HFFc6 (cell line): Measurements from ENCODE around the gene DGCR2. TPM values are rescaled to one million over a fixed set of nuclear protein-coding genes. Genes with fewer than 3 reads are reported as not detected.

ENCODE experiments used
- DNase-seq: peaks from one replicate; pipeline ENCODE4 v3.0.0-alpha.2; 2018
- H3K27ac Mint-ChIP-seq: 2 replicates; pipeline ENCODE4 v1.8.0; 2020; ENCODE audit warnings: mild to moderate bottlenecking, mixed read lengths
- H3K27me3 Mint-ChIP-seq: 2 replicates; pipeline ENCODE4 v1.8.0; 2021; ENCODE audit warnings: mild to moderate bottlenecking, moderate library complexity, mixed read lengths; ENCODE audit not compliant: insufficient read depth
- H3K36me3 Mint-ChIP-seq: 2 replicates; pipeline ENCODE4 v1.8.0; 2021; ENCODE audit warnings: low read depth, mixed read lengths
- H3K4me1 Mint-ChIP-seq: 2 replicates; pipeline ENCODE4 v1.8.0; 2020; ENCODE audit warnings: low read depth, mixed read lengths
- H3K4me3 Mint-ChIP-seq: 2 replicates; pipeline ENCODE4 v1.8.0; 2020; ENCODE audit warnings: mild to moderate bottlenecking, moderate library complexity, mixed read lengths
- H3K9me3 Mint-ChIP-seq: 2 replicates; pipeline ENCODE4 v1.8.0; 2020; ENCODE audit warnings: mild to moderate bottlenecking, mixed read lengths
- CTCF ChIP-seq: fragments of 200-600 bp; sonication (generic); IDR thresholded peaks from 2 replicates; pipeline ENCODE4 v1.5.0; 2021; ENCODE audit warnings: antibody characterized with exemption, mild to moderate bottlenecking
- total RNA-seq, 6 experiments: library from RNA; stranded (reverse); fragmentation: NEBNext Ultra II Directional; extraction: Animal tissue kit (Norgen Biotek cat#: 25700); gene quantifications; 2 replicates in 1 of 6; 3 replicates in 5 of 6; pipeline ENCODE4 v1.2.3, GENCODE V29; 2021

The DGCR2 gene
- total RNA-seq, 6 experiments from 2014 or later = 46.1 to 57.9 (median 53.7) TPM

- no peak for DNase-seq
- Mint-ChIP-seq H3K27ac (no peak overlapping the region), H3K9me3 (no peaks in the 10 kb centered on the region), H3K4me3 (no peak overlapping the region), H3K36me3 (peaks cover 21% of the 10 kb centered on the region), H3K27me3 (peaks cover 2% of the 10 kb centered on the region), H3K4me1 (no peaks in the 10 kb centered on the region)
- TF ChIP-seq CTCF = no peak
Measured at GRCh38 chr22:19132153-19132552, 9.9 kb upstream of the DGCR2 start.

- Mint-ChIP-seq H3K27ac (no peak overlapping the region), H3K36me3 (peaks cover 19% of the 10 kb centered on the region), H3K9me3 (no peaks in the 10 kb centered on the region), H3K4me1 (no peaks in the 10 kb centered on the region), H3K4me3 (no peak overlapping the region), H3K27me3 (peaks cover 2% of the 10 kb centered on the region)
- DNase-seq = no peak
- TF ChIP-seq CTCF = no peak
Measured at GRCh38 chr22:19131685-19132015, 9.4 kb upstream of the DGCR2 start.

- no peak for DNase-seq
- H3K36me3 Mint-ChIP-seq = peaks cover 17% of the 10 kb centered on the region
- no peak for TF ChIP-seq CTCF
- H3K9me3 Mint-ChIP-seq = no peaks in the 10 kb centered on the region
- no peak within 1 kb of the TSS for H3K27ac Mint-ChIP-seq
- no peak within 1 kb of the TSS for H3K4me3 Mint-ChIP-seq
- no peaks in the 10 kb centered on the region for H3K4me1 Mint-ChIP-seq
- H3K27me3 Mint-ChIP-seq = peaks cover 2% of the 10 kb centered on the region
Measured at GRCh38 chr22:19130959-19131684, 8.9 kb upstream of the DGCR2 start, which contains the start of gene TSSK2. Gene TSSK2, plus strand, starts transcription at chr22:19131308. Its CDS starts 92 bp downstream, at chr22:19131400.

GRCh38 chr22:19129871-19130270, 7.7 kb upstream of the DGCR2 start:
- no peak overlapping the region for H3K4me3 Mint-ChIP-seq
- peaks cover 7% of the 10 kb centered on the region for H3K27me3 Mint-ChIP-seq
- no peak for TF ChIP-seq CTCF
- H3K36me3 Mint-ChIP-seq = peaks cover 9% of the 10 kb centered on the region; the same call in 1 of the 2 replicates
- no peak for DNase-seq
- H3K9me3 Mint-ChIP-seq = no peaks in the 10 kb centered on the region
- no peak overlapping the region for H3K27ac Mint-ChIP-seq
- H3K4me1 Mint-ChIP-seq = no peaks in the 10 kb centered on the region

- H3K9me3 Mint-ChIP-seq = no peaks in the 10 kb centered on the region
- H3K4me1 Mint-ChIP-seq = no peaks in the 10 kb centered on the region
- no peak for DNase-seq
- H3K27me3 Mint-ChIP-seq = peaks cover 7% of the 10 kb centered on the region
- no peak for TF ChIP-seq CTCF
- no peak overlapping the region for H3K4me3 Mint-ChIP-seq
- peaks cover 8% of the 10 kb centered on the region; the same call in 1 of the 2 replicates for H3K36me3 Mint-ChIP-seq
- H3K27ac Mint-ChIP-seq = no peak overlapping the region
Measured at GRCh38 chr22:19128946-19129727, 6.9 kb upstream of the DGCR2 start.
